ENCODE measurements around the gene FAM131C. TPM values are rescaled to one million over a fixed set of nuclear protein-coding genes. Genes with fewer than 3 reads are reported as not detected.

The FAM131C gene, protein sequence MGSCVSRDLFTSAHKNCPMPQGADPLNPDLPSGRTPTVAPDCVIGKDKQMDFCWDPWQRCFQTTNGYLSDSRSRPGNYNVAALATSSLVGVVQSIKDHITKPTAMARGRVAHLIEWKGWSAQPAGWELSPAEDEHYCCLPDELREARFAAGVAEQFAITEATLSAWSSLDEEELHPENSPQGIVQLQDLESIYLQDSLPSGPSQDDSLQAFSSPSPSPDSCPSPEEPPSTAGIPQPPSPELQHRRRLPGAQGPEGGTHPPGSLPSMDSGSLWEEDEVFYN
- 1.1 TPM for total RNA-seq (ENCODE audit: unreplicated experiment)
- long read RNA-seq, partial matches to known transcripts, result 0 of 1 reads
- long read RNA-seq, other reads (novel, unspliced or antisense), result 0 of 1 reads

DNA sequence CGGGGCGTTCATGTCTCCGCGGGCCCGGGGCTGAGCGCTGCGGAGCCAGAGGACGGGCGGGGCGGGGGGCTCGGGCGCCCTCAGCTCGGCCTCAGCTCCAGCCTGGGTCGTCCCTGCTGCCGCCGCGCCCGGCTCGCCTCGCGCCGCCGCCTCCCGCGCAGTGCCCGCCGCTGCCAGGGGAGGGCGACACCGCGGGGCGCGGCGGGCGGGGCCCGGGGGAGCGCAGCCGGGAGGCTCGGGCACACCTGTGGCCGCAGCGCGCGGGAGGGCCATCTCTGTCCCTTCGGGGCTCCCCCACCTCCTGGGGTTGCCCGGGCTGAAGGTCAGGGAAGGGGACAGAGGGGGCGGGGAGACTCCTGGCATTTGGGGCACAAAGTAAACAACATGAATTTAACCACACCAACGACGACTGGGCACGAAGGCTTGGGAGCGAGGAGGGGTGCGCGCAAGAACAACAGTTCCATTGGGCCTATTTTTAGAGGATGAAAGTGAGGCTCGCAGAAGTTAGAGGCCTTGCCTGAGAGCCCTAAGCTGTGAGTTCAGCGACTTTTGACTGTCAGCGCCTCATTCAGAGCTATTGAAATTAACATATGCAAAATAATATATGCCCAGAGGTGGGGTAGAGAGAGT, at the start of gene FAM131C:
Gene FAM131C, minus strand, starts transcription at position 162 of the 630 bp plus-strand sequence. CDS start 209 bp downstream, outside the sequence.
- Mint-ChIP-seq H3K27me3 (ENCODE audit: unreplicated experiment) (peaks cover 12% of the 10 kb centered on the region), H3K9me3 (ENCODE audit: unreplicated experiment) (peaks cover 6% of the 10 kb centered on the region), H3K27ac (ENCODE audit: unreplicated experiment) (peak within 1 kb of the TSS; percentile 73), H3K4me1 (ENCODE audit: low read depth, unreplicated experiment) (peaks cover 6% of the 10 kb centered on the region), H3K4me3 (ENCODE audit: unreplicated experiment) (peak within 1 kb of the TSS; percentile 78), H3K36me3 (ENCODE audit: unreplicated experiment) (no peaks in the 10 kb centered on the region)
- TF ChIP-seq, protein P1, sequence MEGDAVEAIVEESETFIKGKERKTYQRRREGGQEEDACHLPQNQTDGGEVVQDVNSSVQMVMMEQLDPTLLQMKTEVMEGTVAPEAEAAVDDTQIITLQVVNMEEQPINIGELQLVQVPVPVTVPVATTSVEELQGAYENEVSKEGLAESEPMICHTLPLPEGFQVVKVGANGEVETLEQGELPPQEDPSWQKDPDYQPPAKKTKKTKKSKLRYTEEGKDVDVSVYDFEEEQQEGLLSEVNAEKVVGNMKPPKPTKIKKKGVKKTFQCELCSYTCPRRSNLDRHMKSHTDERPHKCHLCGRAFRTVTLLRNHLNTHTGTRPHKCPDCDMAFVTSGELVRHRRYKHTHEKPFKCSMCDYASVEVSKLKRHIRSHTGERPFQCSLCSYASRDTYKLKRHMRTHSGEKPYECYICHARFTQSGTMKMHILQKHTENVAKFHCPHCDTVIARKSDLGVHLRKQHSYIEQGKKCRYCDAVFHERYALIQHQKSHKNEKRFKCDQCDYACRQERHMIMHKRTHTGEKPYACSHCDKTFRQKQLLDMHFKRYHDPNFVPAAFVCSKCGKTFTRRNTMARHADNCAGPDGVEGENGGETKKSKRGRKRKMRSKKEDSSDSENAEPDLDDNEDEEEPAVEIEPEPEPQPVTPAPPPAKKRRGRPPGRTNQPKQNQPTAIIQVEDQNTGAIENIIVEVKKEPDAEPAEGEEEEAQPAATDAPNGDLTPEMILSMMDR (IDR thresholded peaks at IDR 0.05; ENCODE audit: partially characterized antibody, unreplicated experiment), result peak; percentile 50
- peak; percentile 67 for DNase-seq

DNA sequence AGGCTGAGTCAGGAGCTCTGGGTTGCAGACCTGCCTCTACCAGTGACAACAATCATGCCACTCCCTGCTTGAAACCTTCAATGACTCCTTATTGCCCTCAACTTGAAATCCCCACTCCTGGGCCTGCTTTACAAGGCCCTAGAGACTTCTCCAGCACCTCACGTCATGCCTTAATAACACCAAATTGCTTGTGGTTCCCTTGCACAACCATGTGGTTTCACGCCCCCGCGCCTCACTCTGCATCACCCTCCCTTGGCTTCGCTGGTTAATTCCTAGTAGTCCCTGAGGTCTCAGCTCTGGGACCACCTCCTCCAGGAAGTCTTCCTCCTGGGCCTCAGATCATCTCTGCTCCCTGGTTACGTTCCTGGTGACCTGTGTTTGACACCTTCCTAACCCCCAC, 49.5 kb upstream of the FAM131C start:
- Mint-ChIP-seq H3K27me3 (ENCODE audit: unreplicated experiment) (peaks cover 8% of the 10 kb centered on the region), H3K4me3 (ENCODE audit: unreplicated experiment) (no peak overlapping the region), H3K4me1 (ENCODE audit: low read depth, unreplicated experiment) (peaks cover 4% of the 10 kb centered on the region), H3K27ac (ENCODE audit: unreplicated experiment) (no peak overlapping the region), H3K36me3 (ENCODE audit: unreplicated experiment) (no peaks in the 10 kb centered on the region), H3K9me3 (ENCODE audit: unreplicated experiment) (peaks cover 5% of the 10 kb centered on the region)
- TF ChIP-seq, protein P1 (IDR thresholded peaks at IDR 0.05; ENCODE audit: partially characterized antibody, unreplicated experiment), result no peak
- DNase-seq, result no peak

DNA sequence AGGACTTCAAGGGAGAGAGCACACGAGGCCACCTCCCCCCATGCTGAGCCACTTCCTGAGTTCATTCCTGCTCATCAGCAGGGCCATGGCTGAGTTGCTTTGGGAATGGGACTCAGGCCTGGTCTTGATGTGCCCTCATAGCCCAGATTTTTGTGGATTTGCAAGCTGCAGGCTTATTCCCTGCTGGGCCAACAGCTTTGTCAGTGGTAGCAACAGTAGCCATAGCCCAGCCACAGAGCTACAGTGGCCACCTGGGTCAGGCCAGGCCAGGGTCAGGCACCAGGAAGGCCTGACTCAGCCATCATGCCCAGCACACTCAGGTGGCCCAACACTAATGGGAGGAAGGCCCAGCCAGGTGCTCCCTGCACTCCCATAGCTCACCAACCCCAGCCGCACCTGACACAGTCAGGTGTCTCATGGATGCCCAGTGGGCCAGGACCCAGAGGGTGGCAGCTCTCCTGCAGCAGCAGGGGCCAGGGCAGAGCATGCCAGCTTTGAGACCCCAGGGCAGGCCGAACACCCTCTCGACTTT, 49.0 kb upstream of the FAM131C start:
- Mint-ChIP-seq H3K36me3 (ENCODE audit: unreplicated experiment) (no peaks in the 10 kb centered on the region), H3K4me1 (ENCODE audit: low read depth, unreplicated experiment) (peaks cover 9% of the 10 kb centered on the region), H3K27me3 (ENCODE audit: unreplicated experiment) (peaks cover 6% of the 10 kb centered on the region), H3K4me3 (ENCODE audit: unreplicated experiment) (no peak overlapping the region), H3K9me3 (ENCODE audit: unreplicated experiment) (peaks cover 5% of the 10 kb centered on the region), H3K27ac (ENCODE audit: unreplicated experiment) (no peak overlapping the region)
- no peak for DNase-seq
- TF ChIP-seq, protein P1 (IDR thresholded peaks at IDR 0.05; ENCODE audit: partially characterized antibody, unreplicated experiment), result no peak

DNA sequence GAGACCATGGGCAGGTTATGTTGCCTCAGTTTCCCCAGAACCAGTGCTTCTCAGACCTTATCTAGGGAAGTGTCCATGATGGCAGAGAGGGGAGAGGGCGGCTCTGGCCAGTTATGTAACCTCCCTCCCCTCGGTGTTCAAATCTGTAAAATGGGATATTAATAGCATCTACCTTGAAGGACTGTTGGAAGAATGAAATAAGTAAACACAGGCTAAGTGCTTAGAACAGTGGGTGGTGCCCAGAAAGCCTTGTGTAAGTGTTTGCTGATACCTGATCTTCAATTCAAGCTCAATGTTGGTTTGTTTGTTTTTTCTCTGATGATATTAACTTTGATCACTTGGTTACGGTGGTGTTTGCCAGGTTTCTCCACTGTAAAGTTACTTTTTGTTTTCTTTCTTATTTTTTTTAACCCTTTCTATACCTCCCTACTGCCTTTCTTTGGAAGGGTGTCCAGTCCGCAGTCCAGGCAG, 47.5 kb upstream of the FAM131C start:
- peaks cover 9% of the 10 kb centered on the region for H3K9me3 Mint-ChIP-seq (ENCODE audit: unreplicated experiment)
- TF ChIP-seq, protein P1 (IDR thresholded peaks at IDR 0.05; ENCODE audit: partially characterized antibody, unreplicated experiment), result no peak
- no peaks in the 10 kb centered on the region for H3K36me3 Mint-ChIP-seq (ENCODE audit: unreplicated experiment)
- no peak overlapping the region for H3K4me3 Mint-ChIP-seq (ENCODE audit: unreplicated experiment)
- peaks cover 7% of the 10 kb centered on the region for H3K27me3 Mint-ChIP-seq (ENCODE audit: unreplicated experiment)
- no peak overlapping the region for H3K27ac Mint-ChIP-seq (ENCODE audit: unreplicated experiment)
- peaks cover 16% of the 10 kb centered on the region for H3K4me1 Mint-ChIP-seq (ENCODE audit: low read depth, unreplicated experiment)
- no peak for DNase-seq
